HepG2 (cell line): ENCODE measurements around the gene TNS1. TPM values are rescaled to one million over a fixed set of nuclear protein-coding genes. Genes with fewer than 3 reads are reported as not detected.
"Not testable (repeated sequence)": the region's sequence is repeated elsewhere in the genome, so short reads cannot be mapped to it uniquely, and the experiment has no call there.

Experiments
- ATAC-seq: fragments of 200-7000 bp; cut with Tn5 transposase; 3 replicates; pipeline ENCODE4 v1.9.1; 2020; ENCODE audit warnings: mild to moderate bottlenecking, moderate library complexity
- BruUV-seq: library from RNA; stranded (reverse); fragments of 400-500 nt; replicated peaks from 2 replicates; lab custom pipeline; 2021; lab: Mats Ljungman, UMichigan
- CTCF ChIA-PET: fragments of 300-600 bp; formaldehyde crosslinking; extraction: SDS; loops from one replicate; lab custom pipeline; 2021; ENCODE audit warnings: low total read pairs, inconsistent platforms, low intra/inter-chr PET ratio; lab: Yijun Ruan, JAX
- POLR2A ChIA-PET: fragments of 350-600 bp; sonication (Branson Sonifier 250); formaldehyde crosslinking; loops from one replicate; lab custom pipeline; 2020; ENCODE audit warnings: antibody characterized with exemption, inconsistent platforms; lab: Yijun Ruan, JAX
- DNase-seq: peaks from one replicate; pipeline ENCODE4 v3.0.0-alpha.2; 2015; ENCODE audit warnings: low spot score
- FAIRE-seq: peaks from 3 replicates; lab custom pipeline; 2011; peaks lifted over from hg19 to GRCh38; lab: Jason Lieb, UNC
- H2AFZ ChIP-seq: one replicate; pipeline ENCODE4 v1.6.1; 2011; ENCODE audit warnings: low read length, inconsistent platforms
- H3K27ac ChIP-seq: fragments of 300-600 bp; 3 replicates; pipeline ENCODE4 v1.8.0; 2011; ENCODE audit warnings: mixed run types, mild to moderate bottlenecking, mixed read lengths, low read length, inconsistent platforms; ENCODE audit not compliant: insufficient read depth; ENCODE audit errors: extremely low read length
- H3K27me3 ChIP-seq, 2 experiments: fragments of 200-600 bp in 1 of 2; 2 replicates in 1 of 2; 3 replicates in 1 of 2; pipeline versions ENCODE4 v1.6.0 to v1.8.0; 2011; ENCODE audit warnings: low read length in 2 of 2, mild to moderate bottlenecking in 2 of 2, moderate library complexity in 2 of 2, inconsistent platforms in 1 of 2; ENCODE audit not compliant: insufficient read depth in 2 of 2, control insufficient read depth in 1 of 2
- H3K36me3 ChIP-seq, 2 experiments: fragments of 200-600 bp in 1 of 2; replicated peaks in 1 of 2; 2 replicates in 1 of 2; 3 replicates in 1 of 2; pipeline versions ENCODE4 v1.5.1 to v1.8.0; 2011; ENCODE audit warnings: low read length in 2 of 2, inconsistent platforms in 1 of 2; ENCODE audit not compliant: insufficient read depth in 2 of 2, control insufficient read depth in 1 of 2
- H3K4me1 ChIP-seq: 2 replicates; pipeline ENCODE4 v1.5.1; 2012; ENCODE audit warnings: low read length, inconsistent platforms; ENCODE audit not compliant: insufficient read depth
- H3K4me2 ChIP-seq: 2 replicates; pipeline ENCODE4 v1.6.0; 2011; ENCODE audit warnings: low read depth, low read length, inconsistent platforms
- H3K4me3 ChIP-seq, 3 experiments: fragments of 200-600 bp in 1 of 3; sonication (generic), shearing (Covaris generic) in 1 of 3; replicated peaks in 1 of 3; 2 replicates each; pipeline ENCODE4 v1.5.1; 2011 to 2016; ENCODE audit warnings: low read length in 3 of 3, inconsistent platforms in 2 of 3, low read depth in 2 of 3, mild to moderate bottlenecking in 2 of 3, control low read depth in 1 of 3, mixed read lengths in 1 of 3; ENCODE audit not compliant: insufficient read depth in 1 of 3
- H3K79me2 ChIP-seq: one replicate; pipeline ENCODE4 v1.6.1; 2011; ENCODE audit warnings: low read length, inconsistent platforms; ENCODE audit not compliant: insufficient read depth
- H3K9ac ChIP-seq: 2 replicates; pipeline ENCODE4 v1.6.0; 2011; ENCODE audit warnings: mild to moderate bottlenecking, low read depth, low read length, inconsistent platforms; ENCODE audit not compliant: insufficient read depth
- H3K9me3 ChIP-seq: 2 replicates; pipeline ENCODE4 v1.5.1; 2012; ENCODE audit warnings: mild to moderate bottlenecking, low read length
- H4K20me1 ChIP-seq: 2 replicates; pipeline ENCODE4 v1.6.0; 2011; ENCODE audit warnings: inconsistent platforms, mild to moderate bottlenecking, low read length, moderate library complexity; ENCODE audit not compliant: insufficient read depth
- AGO1 ChIP-seq: fragments of 200-400 bp; formaldehyde crosslinking; IDR thresholded peaks from 2 replicates; pipeline ENCODE4 v1.6.1; 2017; ENCODE audit warnings: mild to moderate bottlenecking, low read depth, low read length, moderate library complexity; ENCODE audit not compliant: poor library complexity, severe bottlenecking
- CBX1 ChIP-seq: IDR thresholded peaks from one replicate; pipeline ENCODE4 v1.6.1; 2016; ENCODE audit warnings: antibody characterized with exemption, low read depth
- HOXA5 ChIP-seq: sonication (generic); formaldehyde crosslinking; IDR thresholded peaks from 2 replicates; pipeline ENCODE4 v1.4.0; 2020; ENCODE audit warnings: missing genetic modification reagents
- ZNF484 ChIP-seq: sonication (generic); formaldehyde crosslinking; IDR thresholded peaks from 2 replicates; pipeline ENCODE4 v1.5.1; 2020; ENCODE audit warnings: mild to moderate bottlenecking, low read depth, missing genetic modification reagents, borderline replicate concordance
- WGBS: methylation state at CpG from one replicate; pipeline ENCODE4 v1.1.6; 2017; ENCODE audit warnings: low lambda C conversion rate; 5-methylcytosine and 5-hydroxymethylcytosine counted together
- in situ Hi-C: cut with HindIII; loops from 2 replicates; pipeline ENCODE4 v1.10.0; 2017; ENCODE audit warnings: low pct_unique_long_range_greater_than_20kb; ENCODE audit not compliant: extremely low pct_ligation_motif_present
- intact Hi-C: fragments of 100-400 bp; cut with micrococcal nuclease; formaldehyde crosslinking; loops from one replicate; pipeline ENCODE4 v1.10.0; 2022; ENCODE audit not compliant: unreplicated experiment
- polyA plus RNA-seq, 8 experiments: library from polyadenylated mRNA; depleted of rRNA in 3 of 8; stranded (reverse) in 7 of 8; unstranded in 1 of 8; fragments of >200 nt; fragmentation: Illumina TruSeq in 4 of 8; extraction: Trizol in 4 of 8; gene quantifications; 2 replicates each; pipeline versions ENCODE4 v1.2.1 to v1.2.3, GENCODE V29; 2011 to 2016; ENCODE audit warnings: low read depth in 4 of 8, missing spikeins in 1 of 8, mixed read lengths in 1 of 8; ENCODE audit not compliant: insufficient read depth in 1 of 8
- total RNA-seq, 5 experiments: library from RNA; depleted of rRNA; stranded (reverse); fragments of >200 nt; fragmentation: Illumina TruSeq; extraction: Trizol; gene quantifications; 2 replicates each; pipeline ENCODE4 v1.2.3, GENCODE V29; 2016; ENCODE audit warnings: low read depth in 1 of 5
- TF ChIP-seq, protein P1 (sequence below): IDR thresholded peaks from 2 replicates; pipeline ENCODE4 v1.6.1; 2016; ENCODE audit warnings: mild to moderate bottlenecking, missing biosample characterization, missing genetic modification reagents

Gene TNS1
- total and polyA plus RNA-seq, 2 of the 13 experiments (the other 11 are each of a cell fraction or from before 2014, with no cell fraction given), result 1.9 to 118 TPM

DNA sequence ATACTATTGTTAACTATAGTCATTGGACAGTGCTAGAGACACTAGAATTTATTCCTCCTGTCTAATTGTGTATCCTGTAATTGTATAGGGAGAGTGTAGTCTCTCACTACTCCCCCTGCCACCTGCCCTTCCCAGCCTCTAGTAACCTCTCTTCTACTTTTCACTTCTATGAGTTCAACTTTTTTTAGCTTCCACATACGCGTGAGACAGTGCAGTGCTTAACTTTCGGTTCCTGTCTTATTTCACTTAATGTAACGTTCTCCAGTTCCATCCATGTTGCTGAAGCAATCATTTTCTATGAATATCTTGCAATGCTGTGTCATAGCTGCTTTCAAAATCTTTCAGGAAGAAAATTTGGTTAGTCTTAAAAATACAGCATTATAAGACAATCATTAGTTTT lies 43.4 kb upstream of the TNS1 start:
- FAIRE-seq (no peak), DNase-seq (no peak), ATAC-seq (no peak)
- H3K9me3 ChIP-seq, result no peaks in the 10 kb centered on the region
- no peaks in the 10 kb centered on the region for H3K36me3 ChIP-seq
- H3K9ac ChIP-seq, result no peak overlapping the region
- intact Hi-C loops, result no loop called here
- ChIA-PET CTCF (no interaction called here), POLR2A (no interaction called here)
- no peak overlapping the region for H2AFZ ChIP-seq
- H3K27me3 ChIP-seq, result peaks cover 0 to 2% of the 10 kb centered on the region in 2 experiments; a peak in 1 of 5 replicates
- BruUV-seq, result no TSS peak
- no peak overlapping the region for H3K4me3 ChIP-seq
- TF ChIP-seq CBX1, result no peak
- no peak for TF ChIP-seq HOXA5 (CRISPR knock-in tag)
- no peak for TF ChIP-seq ZNF484
- TF ChIP-seq AGO1, result no peak
- TF ChIP-seq, protein P1, sequence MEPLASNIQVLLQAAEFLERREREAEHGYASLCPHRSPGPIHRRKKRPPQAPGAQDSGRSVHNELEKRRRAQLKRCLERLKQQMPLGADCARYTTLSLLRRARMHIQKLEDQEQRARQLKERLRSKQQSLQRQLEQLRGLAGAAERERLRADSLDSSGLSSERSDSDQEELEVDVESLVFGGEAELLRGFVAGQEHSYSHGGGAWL (CRISPR knock-in tag), result no peak
- in situ Hi-C loops, result no loop called here
- H3K4me2 ChIP-seq, result no peak overlapping the region
- 8% methylated on average over 4 of the region's 4 CpGs for WGBS
- H3K27ac ChIP-seq, result no peak overlapping the region
- no peaks in the 10 kb centered on the region for H3K4me1 ChIP-seq
- no peaks in the 10 kb centered on the region for H4K20me1 ChIP-seq
- H3K79me2 ChIP-seq, result no peaks in the 10 kb centered on the region

DNA sequence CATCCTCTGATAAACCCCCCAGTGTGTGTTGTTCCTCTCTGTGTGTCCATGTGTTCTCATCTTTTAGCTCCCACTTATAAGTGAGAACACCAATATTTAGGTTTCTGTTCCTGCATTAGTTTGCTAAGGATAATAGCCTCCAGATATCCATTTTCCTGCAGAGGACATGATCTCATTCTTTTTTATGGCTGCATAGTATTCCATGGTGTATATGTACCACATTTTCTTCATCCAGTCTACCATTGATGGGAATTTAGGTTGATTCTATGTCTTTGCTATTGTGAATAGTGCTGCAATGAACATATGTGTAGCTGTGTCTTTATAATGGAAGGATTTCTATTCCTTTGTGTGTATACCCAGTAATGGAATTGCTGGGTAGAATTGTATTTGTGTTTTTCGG lies 41.8 kb upstream of the TNS1 start:
- DNase-seq, FAIRE-seq, H4K20me1 ChIP-seq, H3K27me3 ChIP-seq, ATAC-seq, H3K79me2 ChIP-seq, H3K9ac ChIP-seq, H3K4me2 ChIP-seq, H3K4me3 ChIP-seq, POLR2A ChIA-PET, H3K27ac ChIP-seq, intact Hi-C loops, H2AFZ ChIP-seq, H3K9me3 ChIP-seq, H3K36me3 ChIP-seq, H3K4me1 ChIP-seq, CTCF ChIA-PET, BruUV-seq, in situ Hi-C loops: not testable (repeated sequence)
- WGBS, result 0% methylated on average over 1 of the region's 1 CpG
